Neural crest cell (in vitro differentiated cells): ENCODE data around the gene HAUS7. TPM values are rescaled to one million over a fixed set of nuclear protein-coding genes. Genes with fewer than 3 reads are reported as not detected.

Experiments used
- DNase-seq: peaks from one replicate; pipeline ENCODE4 v3.0.0; 2021; ENCODE audit warnings: low read depth, mixed read lengths, low spot score
- H3K27ac Mint-ChIP-seq: one replicate; pipeline ENCODE4 v1.8.0; 2021; ENCODE audit warnings: mild to moderate bottlenecking, mixed read lengths; ENCODE audit not compliant: unreplicated experiment
- H3K27me3 Mint-ChIP-seq: 2 replicates; pipeline ENCODE4 v1.8.0; 2021; ENCODE audit warnings: low read depth, mild to moderate bottlenecking, mixed read lengths
- H3K36me3 Mint-ChIP-seq: 2 replicates; pipeline ENCODE4 v1.8.0; 2021; ENCODE audit warnings: low read depth, mild to moderate bottlenecking, mixed read lengths
- H3K4me1 Mint-ChIP-seq: 2 replicates; pipeline ENCODE4 v1.8.0; 2021; ENCODE audit warnings: mixed read lengths
- H3K4me3 Mint-ChIP-seq: one replicate; pipeline ENCODE4 v1.8.0; 2021; ENCODE audit warnings: mild to moderate bottlenecking, mixed read lengths
- H3K9me3 Mint-ChIP-seq: 2 replicates; pipeline ENCODE4 v1.8.0; 2021; ENCODE audit warnings: mixed read lengths
- total RNA-seq: library from RNA; stranded (reverse); gene quantifications from 2 replicates; pipeline ENCODE4 v1.2.1, GENCODE V29; 2021
- TF ChIP-seq, protein P1 (sequence below): fragments of 200-600 bp; sonication (generic); conservative IDR thresholded peaks from 2 replicates; pipeline ENCODE4 v1.5.0; 2021; ENCODE audit warnings: antibody characterized with exemption, mild to moderate bottlenecking

The HAUS7 gene
- total RNA-seq, 1 donor from 2014 or later = 58.8 TPM

GRCh38 chrX:153409414-153410101, 60.8 kb downstream of the HAUS7 start:
- H3K27ac Mint-ChIP-seq = no peak overlapping the region
- DNase-seq = no peak
- no peaks in the 10 kb centered on the region for H3K9me3 Mint-ChIP-seq
- peaks cover 7% of the 10 kb centered on the region for H3K4me1 Mint-ChIP-seq
- H3K36me3 Mint-ChIP-seq = no peaks in the 10 kb centered on the region
- TF ChIP-seq, protein P1, sequence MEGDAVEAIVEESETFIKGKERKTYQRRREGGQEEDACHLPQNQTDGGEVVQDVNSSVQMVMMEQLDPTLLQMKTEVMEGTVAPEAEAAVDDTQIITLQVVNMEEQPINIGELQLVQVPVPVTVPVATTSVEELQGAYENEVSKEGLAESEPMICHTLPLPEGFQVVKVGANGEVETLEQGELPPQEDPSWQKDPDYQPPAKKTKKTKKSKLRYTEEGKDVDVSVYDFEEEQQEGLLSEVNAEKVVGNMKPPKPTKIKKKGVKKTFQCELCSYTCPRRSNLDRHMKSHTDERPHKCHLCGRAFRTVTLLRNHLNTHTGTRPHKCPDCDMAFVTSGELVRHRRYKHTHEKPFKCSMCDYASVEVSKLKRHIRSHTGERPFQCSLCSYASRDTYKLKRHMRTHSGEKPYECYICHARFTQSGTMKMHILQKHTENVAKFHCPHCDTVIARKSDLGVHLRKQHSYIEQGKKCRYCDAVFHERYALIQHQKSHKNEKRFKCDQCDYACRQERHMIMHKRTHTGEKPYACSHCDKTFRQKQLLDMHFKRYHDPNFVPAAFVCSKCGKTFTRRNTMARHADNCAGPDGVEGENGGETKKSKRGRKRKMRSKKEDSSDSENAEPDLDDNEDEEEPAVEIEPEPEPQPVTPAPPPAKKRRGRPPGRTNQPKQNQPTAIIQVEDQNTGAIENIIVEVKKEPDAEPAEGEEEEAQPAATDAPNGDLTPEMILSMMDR = no peak
- no peak overlapping the region for H3K4me3 Mint-ChIP-seq
- peaks cover 19% of the 10 kb centered on the region for H3K27me3 Mint-ChIP-seq

DNA sequence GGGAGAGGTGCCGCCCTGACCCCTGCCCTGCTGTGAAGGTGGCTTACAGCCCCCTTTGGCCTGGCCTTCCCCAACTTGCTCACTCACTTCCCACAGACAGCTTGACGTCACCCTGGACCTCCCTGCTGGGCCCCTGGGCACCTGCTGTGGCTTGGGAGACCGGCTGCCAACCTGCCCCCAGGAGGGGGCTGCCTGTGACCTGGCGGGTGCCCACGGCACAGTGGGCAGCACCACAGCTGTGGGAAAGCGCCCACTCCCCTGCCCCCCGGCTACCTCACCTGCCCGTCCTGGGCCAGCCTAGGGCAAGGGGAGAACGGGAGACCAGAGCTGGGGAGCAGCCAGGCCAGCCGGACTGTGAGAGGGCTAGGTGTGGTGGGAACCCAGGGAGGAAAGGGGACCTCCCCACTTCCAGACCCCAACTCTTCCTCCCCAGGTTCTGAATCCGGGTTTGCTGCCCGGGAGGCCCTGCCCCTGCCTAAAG, 61.5 kb downstream of the HAUS7 start:
- DNase-seq = no peak
- no peaks in the 10 kb centered on the region for H3K9me3 Mint-ChIP-seq
- no peak overlapping the region for H3K4me3 Mint-ChIP-seq
- no peaks in the 10 kb centered on the region for H3K36me3 Mint-ChIP-seq
- H3K27me3 Mint-ChIP-seq = peaks cover 21% of the 10 kb centered on the region
- TF ChIP-seq, protein P1 = no peak
- no peak overlapping the region for H3K27ac Mint-ChIP-seq
- H3K4me1 Mint-ChIP-seq = peaks cover 7% of the 10 kb centered on the region

GRCh38 chrX:153408221-153408721, 62.1 kb downstream of the HAUS7 start:
- DNase-seq = no peak
- peaks cover 7% of the 10 kb centered on the region for H3K4me1 Mint-ChIP-seq
- H3K27me3 Mint-ChIP-seq = peaks cover 22% of the 10 kb centered on the region
- TF ChIP-seq, protein P1 = no peak
- H3K4me3 Mint-ChIP-seq = no peak overlapping the region
- H3K27ac Mint-ChIP-seq = no peak overlapping the region
- no peaks in the 10 kb centered on the region for H3K36me3 Mint-ChIP-seq
- H3K9me3 Mint-ChIP-seq = peaks cover under 1% of the 10 kb centered on the region

- Mint-ChIP-seq H3K4me1 (peaks cover 7% of the 10 kb centered on the region), H3K4me3 (no peak overlapping the region), H3K36me3 (no peaks in the 10 kb centered on the region), H3K27me3 (peaks cover 28% of the 10 kb centered on the region), H3K9me3 (peaks cover 6% of the 10 kb centered on the region), H3K27ac (no peak overlapping the region)
- no peak for DNase-seq
- TF ChIP-seq, protein P1 = no peak
Measured at GRCh38 chrX:153407736-153408135, 62.6 kb downstream of the HAUS7 start.

- Mint-ChIP-seq H3K27ac (no peak overlapping the region), H3K9me3 (peaks cover 10% of the 10 kb centered on the region), H3K36me3 (no peaks in the 10 kb centered on the region), H3K4me1 (peaks cover 7% of the 10 kb centered on the region), H3K4me3 (no peak overlapping the region), H3K27me3 (peaks cover 23% of the 10 kb centered on the region)
- TF ChIP-seq, protein P1 = no peak
- DNase-seq = no peak
Measured at GRCh38 chrX:153406903-153407302, 63.5 kb downstream of the HAUS7 start.
